Measurements from ENCODE around the gene L3MBTL2. TPM values are rescaled to one million over a fixed set of nuclear protein-coding genes. Genes with fewer than 3 reads are reported as not detected.

Gene L3MBTL2
- total RNA-seq, 1 experiment from 2014 or later = 25.6 TPM

DNA sequence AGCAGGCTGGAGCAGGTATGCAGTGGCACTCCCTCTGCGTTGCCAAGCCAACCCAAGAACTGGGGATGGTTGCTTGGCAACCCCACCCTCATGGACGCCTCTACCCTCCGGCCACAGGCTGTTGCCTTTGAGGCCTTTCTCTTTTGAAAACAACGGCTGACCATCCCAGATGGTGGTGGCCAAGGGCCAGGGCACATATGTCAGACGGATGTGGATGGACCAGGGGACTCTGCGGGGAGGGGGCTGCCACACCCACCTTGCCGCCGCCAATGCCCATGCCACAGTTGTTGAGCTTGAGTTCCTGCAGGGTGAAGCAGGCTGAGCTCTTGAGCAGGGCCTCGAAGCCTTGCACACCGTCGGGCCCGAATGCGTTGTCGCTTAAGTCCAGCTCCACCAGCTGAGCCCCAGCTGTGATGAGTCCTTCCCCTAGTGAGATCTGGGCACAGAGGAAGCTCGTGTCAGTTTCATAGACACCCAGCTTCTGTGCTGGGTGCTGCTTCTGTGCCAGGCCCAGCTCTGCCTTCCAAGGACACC is 59.4 kb downstream of the L3MBTL2 start:
- CTCF ChIA-PET = interaction anchor here (1.2 kb wide), 1 partner anchor 17 kb away, joined by 3 read pairs; no protein-coding TSS in a partner anchor
- TF ChIP-seq, protein P1, sequence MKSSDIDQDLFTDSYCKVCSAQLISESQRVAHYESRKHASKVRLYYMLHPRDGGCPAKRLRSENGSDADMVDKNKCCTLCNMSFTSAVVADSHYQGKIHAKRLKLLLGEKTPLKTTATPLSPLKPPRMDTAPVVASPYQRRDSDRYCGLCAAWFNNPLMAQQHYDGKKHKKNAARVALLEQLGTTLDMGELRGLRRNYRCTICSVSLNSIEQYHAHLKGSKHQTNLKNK (CRISPR knock-in tag; IDR thresholded peaks at IDR 0.05) = no peak
- TF ChIP-seq MYBL2 (CRISPR knock-in tag; IDR thresholded peaks at IDR 0.05) (no peak), NR3C1 (CRISPR knock-in tag; conservative IDR thresholded peaks at IDR 0.05; ENCODE audit: low read depth) (no peak), ZBTB21 (CRISPR knock-in tag; IDR thresholded peaks at IDR 0.05; ENCODE audit: borderline replicate concordance) (no peak), GABPB1 (CRISPR knock-in tag; IDR thresholded peaks at IDR 0.05) (no peak), JUN (CRISPR knock-in tag; IDR thresholded peaks at IDR 0.05) (no peak), FOXK1 (CRISPR knock-in tag; IDR thresholded peaks at IDR 0.05) (no peak), TCF7 (CRISPR knock-in tag; IDR thresholded peaks at IDR 0.05; ENCODE audit: low read depth) (no peak), RORB (CRISPR knock-in tag; IDR thresholded peaks at IDR 0.05) (no peak), TEAD1 (CRISPR knock-in tag; IDR thresholded peaks at IDR 0.05) (no peak), EMX1 (CRISPR knock-in tag; IDR thresholded peaks at IDR 0.05) (no peak), ZNF416 (CRISPR knock-in tag; IDR thresholded peaks at IDR 0.05) (no peak)
- TF ChIP-seq, protein P2, sequence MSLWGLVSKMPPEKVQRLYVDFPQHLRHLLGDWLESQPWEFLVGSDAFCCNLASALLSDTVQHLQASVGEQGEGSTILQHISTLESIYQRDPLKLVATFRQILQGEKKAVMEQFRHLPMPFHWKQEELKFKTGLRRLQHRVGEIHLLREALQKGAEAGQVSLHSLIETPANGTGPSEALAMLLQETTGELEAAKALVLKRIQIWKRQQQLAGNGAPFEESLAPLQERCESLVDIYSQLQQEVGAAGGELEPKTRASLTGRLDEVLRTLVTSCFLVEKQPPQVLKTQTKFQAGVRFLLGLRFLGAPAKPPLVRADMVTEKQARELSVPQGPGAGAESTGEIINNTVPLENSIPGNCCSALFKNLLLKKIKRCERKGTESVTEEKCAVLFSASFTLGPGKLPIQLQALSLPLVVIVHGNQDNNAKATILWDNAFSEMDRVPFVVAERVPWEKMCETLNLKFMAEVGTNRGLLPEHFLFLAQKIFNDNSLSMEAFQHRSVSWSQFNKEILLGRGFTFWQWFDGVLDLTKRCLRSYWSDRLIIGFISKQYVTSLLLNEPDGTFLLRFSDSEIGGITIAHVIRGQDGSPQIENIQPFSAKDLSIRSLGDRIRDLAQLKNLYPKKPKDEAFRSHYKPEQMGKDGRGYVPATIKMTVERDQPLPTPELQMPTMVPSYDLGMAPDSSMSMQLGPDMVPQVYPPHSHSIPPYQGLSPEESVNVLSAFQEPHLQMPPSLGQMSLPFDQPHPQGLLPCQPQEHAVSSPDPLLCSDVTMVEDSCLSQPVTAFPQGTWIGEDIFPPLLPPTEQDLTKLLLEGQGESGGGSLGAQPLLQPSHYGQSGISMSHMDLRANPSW (CRISPR knock-in tag; conservative IDR thresholded peaks at IDR 0.05; ENCODE audit: low read depth) = no peak
- TF ChIP-seq, protein P3, sequence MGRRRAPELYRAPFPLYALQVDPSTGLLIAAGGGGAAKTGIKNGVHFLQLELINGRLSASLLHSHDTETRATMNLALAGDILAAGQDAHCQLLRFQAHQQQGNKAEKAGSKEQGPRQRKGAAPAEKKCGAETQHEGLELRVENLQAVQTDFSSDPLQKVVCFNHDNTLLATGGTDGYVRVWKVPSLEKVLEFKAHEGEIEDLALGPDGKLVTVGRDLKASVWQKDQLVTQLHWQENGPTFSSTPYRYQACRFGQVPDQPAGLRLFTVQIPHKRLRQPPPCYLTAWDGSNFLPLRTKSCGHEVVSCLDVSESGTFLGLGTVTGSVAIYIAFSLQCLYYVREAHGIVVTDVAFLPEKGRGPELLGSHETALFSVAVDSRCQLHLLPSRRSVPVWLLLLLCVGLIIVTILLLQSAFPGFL (CRISPR knock-in tag; IDR thresholded peaks at IDR 0.05; ENCODE audit: borderline replicate concordance) = no peak
- TF ChIP-seq, protein P4, sequence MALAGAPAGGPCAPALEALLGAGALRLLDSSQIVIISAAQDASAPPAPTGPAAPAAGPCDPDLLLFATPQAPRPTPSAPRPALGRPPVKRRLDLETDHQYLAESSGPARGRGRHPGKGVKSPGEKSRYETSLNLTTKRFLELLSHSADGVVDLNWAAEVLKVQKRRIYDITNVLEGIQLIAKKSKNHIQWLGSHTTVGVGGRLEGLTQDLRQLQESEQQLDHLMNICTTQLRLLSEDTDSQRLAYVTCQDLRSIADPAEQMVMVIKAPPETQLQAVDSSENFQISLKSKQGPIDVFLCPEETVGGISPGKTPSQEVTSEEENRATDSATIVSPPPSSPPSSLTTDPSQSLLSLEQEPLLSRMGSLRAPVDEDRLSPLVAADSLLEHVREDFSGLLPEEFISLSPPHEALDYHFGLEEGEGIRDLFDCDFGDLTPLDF (CRISPR knock-in tag; IDR thresholded peaks at IDR 0.05) = no peak
- TF ChIP-seq, protein P5, sequence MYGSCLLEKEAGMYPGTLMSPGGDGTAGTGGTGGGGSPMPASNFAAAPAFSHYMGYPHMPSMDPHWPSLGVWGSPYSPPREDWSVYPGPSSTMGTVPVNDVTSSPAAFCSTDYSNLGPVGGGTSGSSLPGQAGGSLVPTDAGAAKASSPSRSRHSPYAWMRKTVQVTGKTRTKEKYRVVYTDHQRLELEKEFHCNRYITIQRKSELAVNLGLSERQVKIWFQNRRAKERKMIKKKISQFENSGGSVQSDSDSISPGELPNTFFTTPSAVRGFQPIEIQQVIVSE (CRISPR knock-in tag; IDR thresholded peaks at IDR 0.05; ENCODE audit: borderline replicate concordance) = no peak
- no peak for DNase-seq (ENCODE audit: low spot score)
- Mint-ChIP-seq H3K4me3 (no peak overlapping the region), H3K27ac (no peak overlapping the region), H3K36me3 (peaks cover 86% of the 10 kb centered on the region), H3K9me3 (no peaks in the 10 kb centered on the region), H3K27me3 (ENCODE audit: low read depth) (no peaks in the 10 kb centered on the region), H3K4me1 (no peaks in the 10 kb centered on the region)
- POLR2A ChIA-PET = no interaction called here
- ATAC-seq = no peak

DNA sequence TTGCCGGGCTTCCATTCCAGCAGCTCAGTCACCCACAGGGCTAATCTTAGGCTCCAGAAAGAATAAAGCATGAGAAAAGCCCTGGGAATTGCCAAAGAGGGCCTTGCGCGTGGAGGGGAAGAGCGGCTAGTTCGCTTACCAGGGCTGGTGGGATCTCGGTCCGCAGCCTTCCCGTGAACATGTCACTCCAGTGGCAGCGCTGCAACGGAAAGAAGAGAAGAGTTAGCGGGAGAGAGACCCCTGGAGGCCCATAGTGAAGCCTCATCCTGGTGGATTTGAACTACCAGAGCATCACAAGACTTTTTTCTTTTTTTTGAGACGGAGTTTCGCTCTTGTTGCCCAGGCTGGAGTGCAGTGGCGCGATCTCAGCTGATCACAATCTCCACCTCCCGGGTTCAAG is 62.8 kb downstream of the L3MBTL2 start:
- H3K27ac Mint-ChIP-seq = no peak overlapping the region
- CTCF ChIA-PET = no interaction called here
- peaks cover 79% of the 10 kb centered on the region for H3K36me3 Mint-ChIP-seq
- no peak for TF ChIP-seq TCF7 (CRISPR knock-in tag; IDR thresholded peaks at IDR 0.05; ENCODE audit: low read depth)
- TF ChIP-seq ETV6 (CRISPR knock-in tag; IDR thresholded peaks at IDR 0.05) = no peak
- no peak for TF ChIP-seq RELA (CRISPR knock-in tag; IDR thresholded peaks at IDR 0.05; ENCODE audit: borderline replicate concordance)
- TF ChIP-seq, protein P6, sequence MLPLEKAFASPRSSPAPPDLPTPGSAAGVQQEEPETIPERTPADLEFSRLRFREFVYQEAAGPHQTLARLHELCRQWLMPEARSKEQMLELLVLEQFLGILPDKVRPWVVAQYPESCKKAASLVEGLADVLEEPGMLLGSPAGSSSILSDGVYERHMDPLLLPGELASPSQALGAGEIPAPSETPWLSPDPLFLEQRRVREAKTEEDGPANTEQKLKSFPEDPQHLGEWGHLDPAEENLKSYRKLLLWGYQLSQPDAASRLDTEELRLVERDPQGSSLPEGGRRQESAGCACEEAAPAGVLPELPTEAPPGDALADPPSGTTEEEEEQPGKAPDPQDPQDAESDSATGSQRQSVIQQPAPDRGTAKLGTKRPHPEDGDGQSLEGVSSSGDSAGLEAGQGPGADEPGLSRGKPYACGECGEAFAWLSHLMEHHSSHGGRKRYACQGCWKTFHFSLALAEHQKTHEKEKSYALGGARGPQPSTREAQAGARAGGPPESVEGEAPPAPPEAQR (CRISPR knock-in tag; IDR thresholded peaks at IDR 0.05) = no peak
- TF ChIP-seq TEAD4 (CRISPR knock-in tag; IDR thresholded peaks at IDR 0.05) = no peak
- TF ChIP-seq ESRRA (CRISPR knock-in tag; IDR thresholded peaks at IDR 0.05; ENCODE audit: borderline replicate concordance) = no peak
- TF ChIP-seq ZNF423 (CRISPR knock-in tag; IDR thresholded peaks at IDR 0.05) = no peak
- no peak for TF ChIP-seq ZNF138 (CRISPR knock-in tag; conservative IDR thresholded peaks at IDR 0.05)
- no peak for TF ChIP-seq SMAD3 (CRISPR knock-in tag; IDR thresholded peaks at IDR 0.05; ENCODE audit: borderline replicate concordance)
- no peak for TF ChIP-seq FOXJ3 (CRISPR knock-in tag; IDR thresholded peaks at IDR 0.05; ENCODE audit: borderline replicate concordance)
- no peak for TF ChIP-seq ZBTB21 (CRISPR knock-in tag; IDR thresholded peaks at IDR 0.05; ENCODE audit: borderline replicate concordance)
- TF ChIP-seq SMAD4 (CRISPR knock-in tag; IDR thresholded peaks at IDR 0.05) = no peak
- no peak for TF ChIP-seq ZNF219 (CRISPR knock-in tag; IDR thresholded peaks at IDR 0.05; ENCODE audit: borderline replicate concordance)
- TF ChIP-seq RORB (CRISPR knock-in tag; IDR thresholded peaks at IDR 0.05) = no peak
- no peak for TF ChIP-seq ZNF396 (CRISPR knock-in tag; IDR thresholded peaks at IDR 0.05; ENCODE audit: borderline replicate concordance)
- no peak for TF ChIP-seq MYBL2 (CRISPR knock-in tag; IDR thresholded peaks at IDR 0.05)
- no peaks in the 10 kb centered on the region for H3K4me1 Mint-ChIP-seq
- no peaks in the 10 kb centered on the region for H3K27me3 Mint-ChIP-seq (ENCODE audit: low read depth)
- no peak for DNase-seq (ENCODE audit: low spot score)
- H3K4me3 Mint-ChIP-seq = no peak overlapping the region
- POLR2A ChIA-PET = no interaction called here
- no peaks in the 10 kb centered on the region for H3K9me3 Mint-ChIP-seq
- ATAC-seq = no peak
